ENCODE data around the gene TTLL9. TPM values are rescaled to one million over a fixed set of nuclear protein-coding genes. Genes with fewer than 3 reads are reported as not detected.

TTLL9 gene
- total and polyA plus RNA-seq, 10 of the 15 experiments (the other 5 are each of a cell fraction or from before 2014, with no cell fraction given): 0.03 to 0.77 (median 0.11) TPM; not detected in 2

- no peak for TF ChIP-seq CHD4 (IDR thresholded peaks at IDR 0.05)
- 0 out of 2 replicates have a peak, but pooled peaks have one; percentile 26 for TF ChIP-seq ZNF217 (IDR thresholded peaks at IDR 0.05)
- TF ChIP-seq HCFC1 (IDR thresholded peaks at IDR 0.05; ENCODE audit: low read length): no peak
- TF ChIP-seq TCF3 (IDR thresholded peaks at IDR 0.05; ENCODE audit: borderline replicate concordance, insufficient read depth, low read depth, low read length): no peak
- TF ChIP-seq MTA2 (IDR thresholded peaks at IDR 0.05; ENCODE audit: low read depth): no peak
- TF ChIP-seq CREM (IDR thresholded peaks at IDR 0.05; ENCODE audit: low read depth): no peak
- no peak for TF ChIP-seq SPI1 (IDR thresholded peaks at IDR 0.05; ENCODE audit: borderline replicate concordance, insufficient read depth, low read depth, low read length)
- TF ChIP-seq SMAD1 (IDR thresholded peaks at IDR 0.05; ENCODE audit: low read depth, partially characterized antibody): no peak
- TF ChIP-seq SMC3 (IDR thresholded peaks at IDR 0.05; ENCODE audit: borderline replicate concordance, low read length): no peak
- TF ChIP-seq NR2C2 (IDR thresholded peaks at IDR 0.05; ENCODE audit: borderline replicate concordance, control insufficient read depth, insufficient read length, low read depth): no peak
- TF ChIP-seq ZNF687 (IDR thresholded peaks at IDR 0.05): 0 out of 2 replicates have a peak, but pooled peaks have one; percentile 60
- no peak for TF ChIP-seq IRF3 (IDR thresholded peaks at IDR 0.05)
- TF ChIP-seq NR2C1 (IDR thresholded peaks at IDR 0.05): peak; percentile 30; the same call in 1 of the 2 replicates
- TF ChIP-seq CBX3 (IDR thresholded peaks at IDR 0.05; ENCODE audit: borderline replicate concordance, low read depth): no peak
- no peak; a peak in 1 of 4 replicates for TF ChIP-seq BHLHE40 (IDR thresholded peaks at IDR 0.05; ENCODE audit: borderline replicate concordance in 1 of 2, low read depth in 2 of 2, low read length in 1 of 2)
- TF ChIP-seq ZBTB4 (CRISPR knock-in tag; IDR thresholded peaks at IDR 0.05): no peak
- peak; percentile 76 for TF ChIP-seq NR2F1 (conservative IDR thresholded peaks at IDR 0.05)
- no peak for TF ChIP-seq ZBTB33 (IDR thresholded peaks at IDR 0.05)
- TF ChIP-seq ATF7 (IDR thresholded peaks at IDR 0.05; ENCODE audit: low read depth): no peak
- no peak for TF ChIP-seq EED (IDR thresholded peaks at IDR 0.05; ENCODE audit: low read depth)
These were observed at the start of gene TTLL9, which contains the start of gene DUSP15 (continued) for GRCh38 chr20:31869942-31870725.
